GM18858 (cell line): ENCODE measurements around the gene XYLT1.

Experiments
- ATAC-seq: cut with Tn5 transposase; IDR thresholded peaks from one replicate; pipeline ENCODE4 v1.9.1; 2021; ENCODE audit not compliant: unreplicated experiment

Gene XYLT1

DNA sequence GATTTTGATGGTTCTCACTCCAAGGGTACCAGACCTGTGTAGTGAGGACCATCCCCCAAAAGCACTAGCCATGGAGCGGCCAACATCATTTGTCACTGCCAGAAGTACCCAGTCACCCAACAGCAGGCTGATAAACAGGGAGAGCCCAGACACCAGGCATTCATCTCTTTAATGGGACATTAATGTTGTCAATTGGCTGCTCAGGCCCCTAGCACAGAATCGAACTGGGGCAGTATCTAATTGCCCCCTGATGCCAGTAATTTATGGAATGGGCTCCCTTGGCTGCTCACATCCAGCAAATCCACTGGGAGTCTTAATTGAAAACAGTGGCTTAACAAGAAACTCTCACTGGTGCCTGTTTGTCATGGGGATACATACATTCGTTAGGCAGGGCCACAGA, 344.6 kb downstream of the XYLT1 start:
- ATAC-seq: no peak

DNA sequence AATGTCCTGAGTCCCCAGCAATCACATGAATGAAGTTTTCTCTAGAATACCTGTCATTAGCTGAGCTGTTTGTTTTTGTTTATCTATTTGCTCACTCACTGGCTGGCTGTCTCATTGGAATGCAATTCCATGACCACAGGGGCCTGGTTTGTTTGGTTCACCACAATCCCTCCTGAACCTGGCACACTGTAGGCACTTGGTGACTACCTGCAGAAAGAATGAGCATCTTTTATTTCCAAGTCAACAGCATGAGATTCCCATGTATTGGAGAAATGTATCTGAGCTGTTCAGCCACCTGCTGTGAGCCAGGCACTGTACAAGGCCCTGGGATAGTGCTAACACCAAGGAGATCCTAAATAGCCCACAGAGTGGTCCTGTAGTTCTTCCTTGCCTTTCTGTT, 345.1 kb downstream of the XYLT1 start:
- ATAC-seq: no peak

DNA sequence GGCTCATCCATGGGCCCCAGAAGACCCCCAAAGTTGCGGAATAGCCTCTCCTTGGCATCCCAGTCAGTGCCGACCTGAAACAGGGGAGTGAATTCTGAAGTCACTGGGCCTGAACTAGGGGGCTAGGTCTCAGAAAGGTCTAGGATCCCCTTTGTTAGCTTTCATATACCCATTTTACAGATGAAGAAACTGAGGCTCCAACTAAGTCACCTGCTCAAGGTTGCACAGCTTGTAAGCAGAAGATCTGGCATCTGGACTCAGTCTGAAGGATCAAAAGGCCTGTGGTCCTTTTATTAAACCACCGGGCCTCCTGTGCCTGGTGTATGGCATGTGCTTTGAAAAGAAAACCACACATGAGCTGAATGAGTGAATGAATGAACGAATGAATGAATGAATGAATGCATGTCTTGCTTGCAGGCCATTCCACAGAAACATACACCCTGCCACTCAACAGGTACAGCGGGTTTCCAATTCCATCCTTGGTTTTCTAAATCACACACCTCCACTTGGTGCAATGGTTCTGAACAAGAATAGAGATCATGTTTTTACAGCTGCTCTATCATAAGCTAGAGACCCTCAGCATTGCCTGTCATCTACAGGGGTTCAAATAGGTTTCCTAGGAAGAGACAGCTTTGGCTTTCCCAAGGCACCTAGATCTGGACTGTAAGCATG, 352.7 kb downstream of the XYLT1 start:
- no peak for ATAC-seq

DNA sequence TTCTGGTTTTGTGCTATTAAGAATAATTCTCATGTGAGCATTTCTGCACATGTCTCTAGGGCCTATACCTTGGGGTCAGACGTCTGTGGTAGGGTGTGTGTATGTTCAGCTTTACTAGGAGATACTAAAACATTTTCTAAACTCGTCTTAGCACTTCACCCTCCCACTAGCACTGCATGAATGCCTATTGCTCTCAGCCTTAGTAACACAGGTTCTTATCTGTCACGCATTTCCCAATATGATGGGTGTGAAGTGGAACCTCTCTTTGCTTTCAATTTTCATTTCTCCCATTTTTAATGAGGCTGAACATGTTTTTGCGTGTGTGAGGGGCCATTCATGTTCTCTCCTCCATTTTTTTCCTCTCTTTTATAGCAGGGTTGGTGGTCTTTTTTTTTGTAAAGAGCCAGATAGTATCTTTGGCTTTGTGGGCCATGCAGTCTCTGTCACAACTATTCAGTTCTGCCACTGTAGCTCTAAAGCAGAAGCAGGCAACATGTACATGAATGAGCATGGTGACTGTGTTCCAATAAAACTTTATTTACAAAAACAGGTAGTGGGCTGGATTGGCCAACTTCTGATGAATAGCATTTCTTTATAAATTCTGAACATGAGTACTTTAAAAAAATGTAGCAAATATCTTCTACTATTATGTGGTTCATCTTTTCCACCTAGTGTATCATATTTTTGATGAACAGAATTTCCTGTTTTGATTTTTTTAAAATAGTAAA, 354.0 kb downstream of the XYLT1 start:
- ATAC-seq: no peak

DNA sequence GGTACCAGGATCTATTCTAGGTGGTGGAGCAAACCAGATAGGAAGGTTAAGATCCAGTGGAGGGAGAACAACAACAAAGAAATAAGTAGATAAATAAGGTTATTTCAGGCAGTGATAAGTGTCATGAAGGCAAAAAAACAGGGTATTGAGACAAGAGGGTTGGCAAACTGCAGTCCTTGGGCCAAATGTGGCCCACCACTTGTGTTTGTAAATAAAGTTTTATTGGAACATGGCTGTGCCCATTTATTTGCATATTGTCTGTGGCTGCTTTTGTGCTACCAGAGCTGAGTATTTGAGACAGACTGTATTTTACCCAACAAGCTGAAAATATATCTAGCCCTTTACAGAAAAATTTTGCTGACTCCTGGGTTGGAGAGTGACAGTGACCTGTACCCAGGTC, 361.3 kb downstream of the XYLT1 start:
- ATAC-seq: no peak

DNA sequence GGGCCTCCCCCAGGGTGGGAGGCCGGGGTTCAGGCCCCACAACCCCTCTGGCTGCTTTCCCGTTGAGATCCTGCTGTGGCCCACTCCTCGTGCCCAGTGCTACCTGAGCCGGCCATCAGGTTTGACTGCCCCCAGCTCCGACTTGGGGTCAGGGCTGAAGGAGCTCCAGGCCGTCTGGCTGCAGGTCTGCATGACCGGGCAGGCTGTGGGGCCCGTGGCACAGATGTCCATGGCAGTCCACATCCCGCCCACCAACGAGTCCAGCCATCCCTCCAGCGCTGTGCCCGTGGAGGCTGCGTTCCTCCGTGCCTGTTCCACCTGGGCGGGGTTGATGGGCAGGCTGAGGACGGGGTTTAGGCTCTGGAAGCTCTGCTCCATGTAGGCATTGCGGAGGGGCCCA, 362.2 kb downstream of the XYLT1 start:
- no peak for ATAC-seq

DNA sequence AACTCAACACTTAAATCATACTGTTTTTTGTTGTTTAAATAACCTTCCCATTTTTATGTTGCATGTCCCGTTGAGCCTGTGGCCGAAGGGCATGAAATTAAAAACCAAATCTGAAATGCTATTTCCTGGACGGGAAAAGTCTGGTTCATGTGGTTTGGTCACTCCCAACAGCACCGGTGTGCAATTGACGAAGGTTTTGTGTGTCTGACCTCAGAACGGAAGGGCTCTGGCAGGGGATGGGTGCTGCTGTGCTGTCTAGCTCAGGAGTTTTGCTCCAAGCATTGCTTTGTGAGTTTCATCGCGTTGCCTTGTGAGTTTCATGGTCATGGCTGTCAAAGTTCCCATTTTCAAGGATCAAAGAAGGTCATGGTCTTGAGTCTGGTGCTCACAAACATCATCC, 363.3 kb downstream of the XYLT1 start:
- ATAC-seq: no peak

DNA sequence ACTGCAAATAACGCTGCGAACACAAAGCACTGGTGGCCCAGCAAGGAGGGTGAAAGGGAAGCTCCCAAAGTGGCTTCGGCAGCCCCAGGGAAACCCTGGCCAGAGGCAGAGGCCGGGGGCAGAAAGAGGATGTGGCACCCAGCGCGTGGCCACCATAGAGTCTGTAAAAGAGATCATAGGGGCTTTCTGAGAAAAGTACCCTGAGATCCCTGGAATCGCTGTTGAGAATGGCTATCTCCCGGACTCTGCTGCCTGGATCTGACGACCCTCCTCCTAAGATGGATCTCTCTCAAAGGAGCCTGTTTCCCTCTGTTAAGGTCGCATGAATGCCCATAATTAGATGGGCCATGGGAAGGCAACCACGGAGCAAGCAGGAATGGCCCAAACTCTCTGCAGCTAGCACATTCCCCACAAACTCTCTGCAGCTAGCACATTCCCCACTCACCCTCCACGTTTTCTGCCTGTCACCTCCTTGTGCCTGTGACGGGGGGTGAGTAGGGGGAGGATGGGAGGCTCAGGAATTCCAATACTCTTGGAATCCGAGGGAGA, 364.4 kb downstream of the XYLT1 start:
- ATAC-seq: no peak

DNA sequence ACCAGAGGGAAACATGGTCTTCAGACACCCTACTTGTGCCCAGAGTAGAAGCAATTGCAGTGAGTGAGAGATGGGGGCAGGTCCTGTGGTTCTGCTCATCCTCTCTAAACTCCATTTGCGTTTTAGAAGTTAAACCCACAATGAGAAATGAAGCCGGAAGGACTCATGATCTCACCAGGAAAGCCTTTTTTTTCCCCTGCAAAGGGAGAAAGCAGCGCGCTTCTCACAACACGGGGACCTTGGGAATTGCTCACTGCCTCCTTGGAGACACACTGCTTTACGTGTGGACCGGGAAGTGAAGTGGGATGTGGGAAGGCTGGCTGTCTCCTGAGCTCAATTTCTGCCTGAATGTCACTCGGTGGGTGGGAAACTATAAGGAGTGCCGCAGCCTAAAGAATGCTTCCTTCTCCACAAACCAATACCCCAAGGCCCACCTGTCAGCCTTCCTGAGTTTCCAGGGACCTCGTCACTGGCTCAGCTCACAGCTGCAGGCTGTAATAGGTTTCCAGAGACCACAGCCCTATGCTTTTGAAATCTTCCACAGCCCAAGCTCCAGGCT, 365.4 kb downstream of the XYLT1 start:
- no peak for ATAC-seq

DNA sequence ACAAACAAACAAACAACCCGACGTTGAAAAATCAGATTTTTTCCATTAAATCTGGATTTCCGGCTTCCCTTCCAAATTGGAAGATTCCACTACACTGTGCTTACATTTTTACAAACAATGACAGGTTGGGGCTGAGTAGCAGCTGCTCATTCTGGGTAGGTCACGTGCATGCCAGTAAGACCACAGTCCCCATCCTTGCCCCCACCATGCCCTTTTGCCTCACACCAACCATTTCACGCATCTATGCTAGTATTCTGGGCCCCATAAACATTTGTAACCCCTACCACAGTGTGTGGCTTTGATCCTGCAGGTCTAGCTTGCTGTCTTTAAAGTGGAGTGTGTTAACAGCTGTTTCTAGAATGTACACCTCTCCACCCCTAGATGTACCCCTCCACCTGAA, 366.1 kb downstream of the XYLT1 start:
- ATAC-seq: no peak

DNA sequence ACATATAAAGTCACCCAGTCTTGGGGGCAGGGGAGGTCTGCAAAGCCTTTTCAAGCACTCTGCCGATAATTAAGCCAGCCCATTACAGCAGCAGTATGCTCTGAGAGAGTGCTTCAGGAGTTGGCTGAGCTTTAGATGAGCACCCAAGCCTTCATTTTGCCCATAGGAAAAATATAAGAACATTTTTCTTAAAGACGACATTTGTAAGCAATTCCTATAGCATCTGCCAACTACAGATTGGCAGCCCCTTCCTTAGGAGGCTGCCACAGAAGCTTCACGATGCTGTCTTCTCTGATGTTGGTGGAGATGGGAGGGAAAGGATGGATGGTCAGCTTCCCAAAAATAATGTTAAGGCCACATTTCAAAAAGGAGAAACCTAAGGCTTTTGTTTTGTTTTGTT, 367.5 kb downstream of the XYLT1 start:
- no peak for ATAC-seq

DNA sequence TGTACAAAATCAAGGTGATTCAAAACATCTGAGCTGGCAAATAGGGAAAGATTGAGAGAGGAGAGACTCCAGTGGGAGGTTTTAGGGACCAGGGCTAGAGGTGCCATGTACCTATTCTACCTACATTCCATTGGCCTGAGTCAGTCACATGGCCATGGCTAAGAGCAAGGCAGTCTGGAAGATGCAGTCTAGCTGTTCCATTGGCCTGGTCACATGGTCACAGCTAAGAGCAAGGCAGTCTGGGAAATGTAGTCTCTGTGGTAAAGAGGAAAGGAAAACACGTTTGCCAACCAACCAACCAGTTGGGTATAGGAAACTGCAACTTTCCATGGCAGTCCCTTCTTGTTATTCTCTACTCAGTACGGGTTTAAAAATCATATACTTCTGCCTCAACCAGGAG, 369.1 kb downstream of the XYLT1 start:
- ATAC-seq: no peak

DNA sequence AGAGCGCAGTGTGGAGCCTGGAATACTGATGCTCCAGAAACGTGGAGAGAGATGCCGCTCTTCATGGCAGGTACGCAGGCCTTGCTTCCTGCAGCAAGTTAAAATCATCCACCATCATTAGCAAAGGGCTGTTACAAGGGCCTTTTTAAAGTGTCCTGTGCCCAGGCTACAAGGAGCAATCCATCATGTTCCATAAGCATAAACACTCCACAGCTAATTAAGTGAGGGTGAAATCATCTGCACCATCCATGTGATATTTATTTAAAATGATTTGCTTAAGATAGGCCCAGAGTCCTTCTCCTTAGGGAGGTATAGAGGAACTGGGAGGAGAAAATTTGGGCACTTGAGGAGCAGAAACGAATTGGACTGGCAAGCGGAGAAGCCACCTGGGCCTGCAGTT, 372.1 kb downstream of the XYLT1 start:
- no peak for ATAC-seq

DNA sequence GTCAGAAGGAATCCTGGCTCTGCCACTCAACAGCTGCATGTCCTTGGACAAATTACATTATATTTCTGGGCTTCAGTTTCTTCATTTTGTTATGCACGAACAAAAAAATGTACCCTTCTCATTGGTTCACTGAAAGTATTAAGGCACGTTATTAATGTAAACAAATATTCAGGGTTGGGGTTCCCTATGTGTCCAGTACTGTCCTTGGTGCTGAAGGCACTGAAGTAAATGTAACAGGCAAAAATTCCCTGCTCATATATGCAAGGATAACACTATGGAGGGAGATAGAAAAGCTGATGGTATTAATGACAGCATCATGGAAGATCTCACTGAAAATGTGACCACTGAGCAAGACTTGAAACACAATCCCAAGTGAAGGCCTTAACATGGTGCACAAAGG, 386.6 kb downstream of the XYLT1 start:
- no peak for ATAC-seq

DNA sequence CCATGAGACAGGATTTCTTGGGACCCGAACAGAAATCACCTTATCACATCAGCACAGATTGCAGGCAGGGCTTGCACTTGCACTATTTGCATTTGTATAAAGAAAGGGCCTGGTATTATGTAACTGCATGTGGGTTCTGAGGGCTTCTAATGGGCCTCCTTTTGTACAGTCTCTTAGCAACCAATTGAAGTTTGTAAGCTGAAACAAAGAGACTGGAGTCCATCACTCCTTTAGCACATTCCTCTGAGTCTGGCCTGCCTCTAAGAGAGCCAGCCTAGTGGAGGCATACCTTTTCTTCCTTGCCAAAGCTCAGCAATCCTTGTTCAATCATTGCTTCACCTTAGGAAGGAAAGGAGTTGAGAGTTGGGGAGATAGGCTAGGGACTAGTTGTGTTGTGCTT, 387.1 kb downstream of the XYLT1 start:
- no peak for ATAC-seq

DNA sequence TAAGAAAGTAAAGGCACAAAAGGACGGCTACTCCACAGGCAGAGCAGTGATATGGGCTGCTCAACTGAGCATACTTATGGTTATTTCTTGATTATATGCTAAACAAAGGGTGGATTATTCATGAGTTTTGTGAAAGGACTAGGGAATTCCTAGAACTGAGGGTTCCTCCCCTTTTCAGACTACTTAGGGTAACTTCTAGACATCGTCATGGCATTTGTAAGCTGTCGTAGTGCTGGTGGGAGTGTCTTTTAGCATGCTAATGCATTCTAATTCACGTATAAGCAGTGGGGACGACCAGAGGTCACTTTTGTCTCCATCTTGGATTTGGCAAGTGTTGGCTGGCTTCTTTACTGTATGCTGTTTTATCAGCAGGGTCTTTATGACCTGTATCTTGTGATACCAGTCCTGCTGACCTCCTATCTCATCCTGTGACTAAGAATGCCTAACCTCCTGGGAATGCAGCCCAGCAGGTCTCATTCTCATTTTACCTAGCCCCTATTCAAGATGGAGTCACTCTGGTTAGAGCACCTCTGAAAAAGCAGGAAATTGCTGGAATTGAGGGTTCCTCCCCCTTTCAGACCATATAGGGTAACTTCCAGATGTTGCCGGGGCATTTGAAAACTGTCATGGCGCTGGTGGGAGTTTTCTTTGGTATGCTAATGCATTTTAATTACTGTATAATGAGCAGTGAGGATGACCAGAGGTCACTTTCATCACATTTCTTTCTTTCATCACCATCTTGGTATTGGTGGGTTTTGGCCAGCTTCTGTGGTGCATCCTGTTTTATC, 388.5 kb downstream of the XYLT1 start:
- ATAC-seq: no peak

DNA sequence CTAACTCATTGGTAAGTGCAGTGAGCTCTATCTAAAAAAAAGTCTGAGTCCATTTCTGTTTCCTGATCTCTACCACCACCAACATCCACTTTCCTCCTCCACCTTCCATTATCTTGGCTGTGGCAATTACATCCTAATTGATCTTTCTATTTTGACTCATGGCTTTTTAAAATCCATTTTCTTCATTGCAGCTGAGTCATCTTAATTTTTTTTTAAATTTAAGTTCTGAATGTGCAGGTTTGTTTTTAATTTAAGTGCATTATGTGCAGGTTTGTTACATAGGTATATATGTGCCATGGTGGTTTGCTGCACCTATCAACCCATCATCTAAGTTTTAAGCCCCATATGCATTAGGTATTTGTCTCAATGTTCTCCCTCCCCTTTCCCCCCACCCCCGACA, 390.7 kb downstream of the XYLT1 start:
- no peak for ATAC-seq

DNA sequence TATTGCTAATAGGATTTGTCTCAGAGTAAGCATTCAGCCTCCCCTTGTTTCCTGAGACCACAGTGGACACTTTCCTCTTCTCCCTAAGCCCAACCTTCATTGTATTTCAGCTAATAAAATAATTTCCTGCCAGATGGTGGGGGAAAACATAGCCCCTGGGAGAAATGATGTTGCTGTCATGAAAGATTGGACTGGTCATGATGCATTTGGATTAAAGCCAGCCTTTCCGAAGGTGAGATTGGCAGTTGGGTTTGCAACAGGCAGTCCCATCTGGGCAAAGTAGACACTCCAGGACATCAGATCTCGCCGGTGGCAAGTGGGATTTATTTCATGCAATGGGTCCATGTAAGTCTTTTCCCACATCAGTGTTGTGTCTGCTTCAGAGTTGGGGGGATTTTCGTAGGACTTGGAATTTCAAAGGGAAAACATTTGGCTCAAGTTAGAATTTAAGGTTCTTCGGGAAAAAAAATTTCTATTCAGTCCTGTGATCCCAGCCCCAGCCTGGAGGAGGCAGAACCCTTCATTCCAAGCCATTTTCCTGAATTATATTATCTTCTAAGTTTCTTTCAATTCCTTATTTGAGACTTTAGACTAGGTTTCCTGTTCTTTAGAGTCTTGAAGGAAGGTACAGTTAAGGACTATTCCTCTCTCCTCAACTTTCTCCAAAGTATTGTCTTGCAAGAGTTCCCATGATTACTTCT, 391.7 kb downstream of the XYLT1 start:
- ATAC-seq: no peak

DNA sequence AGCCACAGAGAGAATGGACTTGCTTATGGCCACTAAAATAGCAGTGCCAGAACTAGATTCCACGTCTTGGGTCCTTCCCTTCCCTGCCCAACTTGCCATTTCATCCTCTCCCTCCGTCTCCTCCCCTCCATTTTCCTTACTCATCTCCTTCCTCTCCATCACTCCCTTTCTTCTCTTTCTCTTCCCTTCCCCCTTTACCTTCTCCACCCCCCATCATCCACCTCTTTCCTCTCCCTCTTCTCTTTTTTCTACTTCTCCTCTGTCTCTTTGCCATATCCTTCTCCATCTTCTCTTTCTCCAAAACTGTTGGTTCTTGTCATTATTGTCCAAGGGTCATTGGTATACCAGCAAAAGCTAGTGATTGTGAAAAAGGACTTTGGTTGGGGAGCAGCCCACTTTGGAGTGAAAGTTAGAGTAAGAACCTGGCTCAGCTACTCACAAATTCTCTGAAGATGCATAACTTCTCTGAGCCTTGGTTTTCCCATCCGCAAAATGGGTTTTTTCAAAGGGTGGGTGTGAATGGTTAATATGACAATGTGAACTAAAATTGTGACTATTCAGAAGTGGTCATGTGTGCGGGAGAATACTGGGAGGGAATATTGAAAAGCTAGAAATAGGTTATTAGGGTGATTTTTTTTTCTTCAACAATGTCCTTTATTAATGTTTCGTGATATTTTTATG, 393.8 kb downstream of the XYLT1 start:
- no peak for ATAC-seq

DNA sequence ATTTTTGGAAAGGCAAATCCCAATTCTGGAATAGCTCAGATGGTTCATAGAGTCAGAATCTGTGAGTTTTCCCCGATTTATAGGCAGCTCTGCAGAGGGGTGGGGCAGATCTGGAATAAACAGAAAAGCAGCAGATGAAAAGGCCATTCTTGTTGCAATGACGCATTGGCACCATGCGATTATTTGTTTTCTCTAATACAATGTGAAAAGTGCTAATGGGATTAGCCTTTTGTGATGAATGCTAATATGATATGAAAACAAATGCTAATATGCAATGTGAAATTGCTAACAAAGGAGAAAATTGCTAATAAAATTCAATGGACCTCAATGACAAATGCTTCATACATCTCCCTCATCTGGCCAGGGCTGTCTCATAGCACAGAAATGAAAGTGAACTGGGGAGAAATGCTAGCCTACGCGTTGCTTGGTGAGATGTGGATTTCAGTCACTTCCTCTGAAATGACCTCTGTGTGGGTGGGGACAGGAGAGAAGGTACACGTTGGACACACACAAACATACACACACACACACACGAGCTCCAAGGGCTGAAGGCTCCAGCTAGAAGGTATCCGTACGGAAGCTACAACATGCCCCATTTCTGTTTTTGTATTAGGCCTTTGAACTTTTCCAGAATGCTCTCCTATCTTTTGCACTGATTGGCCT, 394.5 kb downstream of the XYLT1 start:
- no peak for ATAC-seq
